ENCODE measurements around the gene PTPRU. TPM values are rescaled to one million over a fixed set of nuclear protein-coding genes. Genes with fewer than 3 reads are reported as not detected.
A peak's percentile ranks its signal among the peaks of the same experiment; 100 is the strongest.

Gene PTPRU
- 10 to 100 TPM; 13.6 to 18.2 TPM for total RNA-seq
- long read RNA-seq, partial matches to known transcripts, result 14 of 15 reads
- long read RNA-seq, other reads (novel, unspliced or antisense), result 1 of 15 reads

GRCh38 chr1:29235955-29236711, at the start of gene PTPRU:
PTPRU (plus strand) TSS chr1:29236522; CDS start chr1:29236645, 123 bp downstream.
- peak; percentile 87 for DNase-seq
- peak; percentile 86 to 88 for ATAC-seq
- intact Hi-C loops (cut with DNase I), result loop anchor here (1.0 to 10.0 kb wide), 6 partner anchors 219 to 1472 kb away; no protein-coding TSS in a partner anchor

- ATAC-seq, result no peak
- intact Hi-C loops (cut with DNase I), result no loop called here
- DNase-seq, result no peak
Measured at GRCh38 chr1:29186707-29187106, 49.6 kb upstream of the PTPRU start.

- DNase-seq, result no peak
- no peak for ATAC-seq
- intact Hi-C loops (cut with DNase I), result no loop called here
Measured at GRCh38 chr1:29190718-29191117, 45.6 kb upstream of the PTPRU start.

- intact Hi-C loops (cut with DNase I), result no loop called here
- DNase-seq (no peak), ATAC-seq (no peak)
Measured at GRCh38 chr1:29193879-29194455, 42.4 kb upstream of the PTPRU start.

- intact Hi-C loops (cut with DNase I), result no loop called here
- ATAC-seq, result peak; percentile 14 to 27
- no peak for DNase-seq
Measured at GRCh38 chr1:29195881-29196291, 40.4 kb upstream of the PTPRU start.

GRCh38 chr1:29196863-29197589, 39.3 kb upstream of the PTPRU start:
- DNase-seq (no peak), ATAC-seq (no peak)
- intact Hi-C loops (cut with DNase I), result no loop called here

- no peak for ATAC-seq
Measured at GRCh38 chr1:29197590-29197924, 38.8 kb upstream of the PTPRU start.

GRCh38 chr1:29197993-29198392, 38.3 kb upstream of the PTPRU start:
- ATAC-seq, result no peak
- intact Hi-C loops (cut with DNase I), result no loop called here
- DNase-seq, result no peak

More at GRCh38 chr1:29197590-29197924, 38.8 kb upstream of the PTPRU start:
- no peak for DNase-seq
- intact Hi-C loops (cut with DNase I), result no loop called here

GRCh38 chr1:29200906-29201594, 35.3 kb upstream of the PTPRU start:
- DNase-seq (no peak), ATAC-seq (no peak)
- intact Hi-C loops (cut with DNase I), result loop anchor here (5.0 to 10.0 kb wide), 3 partner anchors 166 to 414 kb away; no protein-coding TSS in a partner anchor

- ATAC-seq (no peak), DNase-seq (no peak)
- intact Hi-C loops (cut with DNase I), result loop anchor here (2.0 to 10.0 kb wide), 4 partner anchors 167 to 414 kb away; no protein-coding TSS in a partner anchor
Measured at GRCh38 chr1:29201595-29202051, 34.7 kb upstream of the PTPRU start.

- DNase-seq (no peak), ATAC-seq (peak; percentile 25 to 45)
- intact Hi-C loops (cut with DNase I), result loop anchor here (2.0 to 10.0 kb wide), 4 partner anchors 167 to 415 kb away; no protein-coding TSS in a partner anchor
Measured at GRCh38 chr1:29202053-29202452, 34.3 kb upstream of the PTPRU start.

- DNase-seq (peak; percentile 95), ATAC-seq (peak; percentile 96 to 99)
- intact Hi-C loops (cut with DNase I), result loop anchor here (2.0 to 10.0 kb wide), 4 partner anchors 168 to 415 kb away; no protein-coding TSS in a partner anchor
Measured at GRCh38 chr1:29202584-29203340, 33.6 kb upstream of the PTPRU start.

GRCh38 chr1:29208442-29208841, 27.9 kb upstream of the PTPRU start:
- intact Hi-C loops (cut with DNase I), result loop anchor here (10.0 kb wide), 1 partner anchor 174 kb away; no protein-coding TSS in a partner anchor
- no peak for DNase-seq
- no peak for ATAC-seq

- DNase-seq (no peak), ATAC-seq (no peak)
- intact Hi-C loops (cut with DNase I), result loop anchor here (10.0 kb wide), 1 partner anchor 174 kb away; no protein-coding TSS in a partner anchor
Measured at GRCh38 chr1:29209173-29209572, 27.1 kb upstream of the PTPRU start.

- no peak for ATAC-seq
- no peak for DNase-seq
- intact Hi-C loops (cut with DNase I), result no loop called here
Measured at GRCh38 chr1:29210278-29211085, 25.8 kb upstream of the PTPRU start.

- intact Hi-C loops (cut with DNase I), result no loop called here
- no peak for DNase-seq
- peak in 1 of 2 donors; percentile 66 for ATAC-seq
Measured at GRCh38 chr1:29211086-29212030, 25.0 kb upstream of the PTPRU start.

All from left cardiac atrium (tissue), 4 donors.